SKM-1 (cell line): ENCODE measurements around the gene BLTP2.
"Not testable (repeated sequence)": the region's sequence is repeated elsewhere in the genome, so short reads cannot be mapped to it uniquely, and the experiment has no call there.

Experiments used
- DNase-seq: peaks from one replicate; lab custom pipeline; 2025; ENCODE audit not compliant: unreplicated experiment; lab: John Stamatoyannopoulos, UW

BLTP2 gene

GRCh38 chr17:28644787-28645575 lies at the start of gene BLTP2:
Gene BLTP2, minus strand, starts transcription at chr17:28645158. Its CDS starts 102 bp downstream, at chr17:28645056.
- DNase-seq, result peak; percentile 88

GRCh38 chr17:28693869-28694268 lies 48.9 kb upstream of the BLTP2 start:
- no peak for DNase-seq

DNA sequence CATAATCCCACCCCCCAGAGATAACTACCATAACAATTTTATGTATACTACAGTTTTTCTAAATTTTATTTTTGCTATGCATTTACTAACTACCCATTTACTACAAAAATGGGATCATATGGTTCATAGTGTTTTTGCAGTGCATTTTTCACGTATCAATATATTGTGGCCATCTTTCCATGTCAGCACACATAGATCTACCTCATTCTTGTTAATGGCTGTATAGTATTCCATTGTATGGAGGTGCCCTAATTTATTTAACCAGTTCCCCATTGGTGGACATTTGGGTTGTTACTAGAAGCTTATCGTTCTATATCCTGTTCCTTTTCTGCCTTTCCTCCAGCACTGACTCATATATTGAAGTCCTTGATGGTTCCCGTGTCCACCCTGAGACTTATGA lies 44.1 kb upstream of the BLTP2 start:
- DNase-seq, result no peak

DNA sequence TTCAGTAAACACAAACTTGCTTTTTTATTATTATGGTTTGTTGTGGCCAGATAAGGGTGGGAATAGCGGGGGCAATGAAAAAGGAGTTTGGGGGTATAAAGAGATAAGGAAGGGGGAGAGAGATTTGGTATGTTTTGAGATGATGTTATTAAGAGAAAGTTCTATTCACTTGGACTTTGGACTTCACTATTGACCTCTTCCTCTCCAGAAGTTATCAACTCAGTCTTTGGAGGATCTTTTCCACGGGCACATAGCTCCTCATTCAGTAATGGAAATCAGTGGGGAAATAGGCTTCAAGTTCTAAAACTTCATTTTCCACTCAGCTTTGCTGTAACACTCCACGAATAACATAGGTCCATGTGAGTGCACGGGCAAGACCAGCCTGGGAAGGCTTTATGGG lies 43.5 kb upstream of the BLTP2 start:
- DNase-seq, result no peak

GRCh38 chr17:28686296-28686695 lies 41.3 kb upstream of the BLTP2 start:
- DNase-seq, result no peak

- no peak for DNase-seq
Observed at GRCh38 chr17:28685366-28685765, 40.4 kb upstream of the BLTP2 start.

DNA sequence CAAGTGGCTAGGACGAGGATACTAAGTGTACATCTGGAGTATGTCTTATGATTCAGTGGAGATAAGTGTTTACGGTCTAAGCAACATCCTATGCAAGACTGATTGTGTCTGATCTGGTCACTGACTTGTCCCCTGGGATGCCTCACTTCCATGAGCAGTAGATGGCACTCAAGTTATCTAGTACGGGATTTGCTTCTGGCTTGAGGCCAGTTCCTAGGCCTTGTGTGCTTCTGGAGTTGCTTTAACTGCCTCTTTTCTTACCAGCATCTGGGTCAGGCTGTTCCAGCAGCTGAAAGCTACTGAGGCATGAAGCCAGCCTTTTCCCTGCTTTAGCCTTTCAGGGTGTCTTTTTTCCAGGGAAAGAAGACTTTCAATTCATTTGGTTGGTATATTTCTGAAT lies 40.0 kb upstream of the BLTP2 start:
- DNase-seq, result no peak

DNA sequence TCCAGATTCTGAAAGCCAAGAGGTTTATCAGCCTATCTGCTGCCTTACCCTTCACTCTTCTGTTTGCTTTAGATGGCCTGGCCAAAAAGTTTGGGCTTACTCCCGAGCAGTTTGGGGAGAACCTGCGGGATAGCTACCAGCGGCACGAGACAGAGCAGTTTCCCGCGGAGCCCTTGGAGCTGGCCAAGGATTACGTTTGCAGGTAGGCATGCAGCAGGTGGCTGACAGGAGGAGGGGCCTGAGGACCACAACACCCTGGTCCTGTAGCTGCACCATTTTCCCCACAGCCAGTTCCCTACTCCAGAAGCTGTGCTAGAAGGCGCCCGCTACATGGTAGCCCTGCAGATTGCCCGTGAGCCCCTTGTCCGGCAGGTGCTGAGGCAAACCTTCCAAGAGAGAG lies 37.7 kb upstream of the BLTP2 start:
- no peak for DNase-seq

- DNase-seq, result no peak
Observed at GRCh38 chr17:28675980-28676379, 31.0 kb upstream of the BLTP2 start.

- DNase-seq, result no peak
Observed at GRCh38 chr17:28675490-28675889, 30.5 kb upstream of the BLTP2 start.

DNA sequence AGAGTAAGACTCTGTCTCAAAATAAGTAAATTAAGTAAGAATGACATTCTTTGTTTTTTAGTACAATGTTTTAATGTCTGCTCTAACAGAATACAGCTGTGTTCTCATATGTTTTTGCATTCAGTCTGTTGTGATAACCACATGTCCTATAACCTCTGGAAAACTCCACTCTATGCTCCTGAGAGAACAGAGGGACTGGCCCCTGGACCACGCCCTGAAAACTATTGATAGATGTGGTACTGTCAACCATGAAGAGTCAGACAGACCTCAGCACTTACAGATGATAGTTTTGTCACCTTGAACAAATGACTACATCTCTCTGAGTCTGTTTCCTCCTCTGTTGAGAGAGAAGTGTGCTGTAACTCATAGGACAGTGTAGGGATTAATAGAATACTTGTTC lies 25.0 kb upstream of the BLTP2 start:
- no peak for DNase-seq

GRCh38 chr17:28667870-28668269 lies 22.9 kb upstream of the BLTP2 start:
- DNase-seq, result no peak

DNA sequence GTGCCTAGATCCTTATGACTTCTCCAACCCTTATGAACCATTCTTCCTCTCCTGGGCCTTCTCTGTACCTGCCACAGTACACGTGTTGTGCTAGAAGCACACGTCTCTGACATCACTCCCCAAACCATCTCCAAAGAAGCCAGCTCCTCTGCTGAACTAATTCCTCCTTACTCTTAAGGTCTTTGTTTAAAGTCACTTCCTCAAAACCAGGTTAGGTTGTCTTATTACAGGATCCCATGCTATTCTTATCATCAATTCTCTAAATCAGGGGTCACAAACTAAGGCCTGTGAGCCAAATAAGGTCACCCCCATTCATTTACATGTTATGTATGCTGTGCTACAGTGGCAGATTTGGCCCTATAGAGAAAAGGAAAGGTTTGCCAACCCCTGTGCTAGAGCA lies 21.0 kb upstream of the BLTP2 start:
- DNase-seq, result no peak

DNA sequence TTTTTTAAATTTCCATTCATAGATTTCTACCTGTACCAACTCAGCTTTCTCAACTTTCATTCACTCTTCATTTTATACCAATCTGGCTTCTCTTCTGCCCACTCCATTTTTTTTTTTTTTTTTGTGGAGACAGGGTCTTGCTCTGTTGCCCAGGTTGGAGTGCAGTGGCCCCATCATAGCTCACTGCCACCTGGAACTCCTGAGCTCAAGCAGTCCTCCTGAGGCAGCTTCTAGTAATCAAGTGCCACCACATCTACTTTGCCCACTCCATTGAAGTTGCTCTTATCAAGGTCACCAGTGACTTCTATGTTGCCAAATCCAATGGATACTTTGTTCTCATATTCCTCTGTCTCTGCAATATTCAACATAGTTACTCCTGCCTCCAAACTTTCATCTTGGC lies 18.8 kb upstream of the BLTP2 start:
- no peak for DNase-seq

- no peak for DNase-seq
Observed at GRCh38 chr17:28662527-28662829, 17.5 kb upstream of the BLTP2 start.

DNA sequence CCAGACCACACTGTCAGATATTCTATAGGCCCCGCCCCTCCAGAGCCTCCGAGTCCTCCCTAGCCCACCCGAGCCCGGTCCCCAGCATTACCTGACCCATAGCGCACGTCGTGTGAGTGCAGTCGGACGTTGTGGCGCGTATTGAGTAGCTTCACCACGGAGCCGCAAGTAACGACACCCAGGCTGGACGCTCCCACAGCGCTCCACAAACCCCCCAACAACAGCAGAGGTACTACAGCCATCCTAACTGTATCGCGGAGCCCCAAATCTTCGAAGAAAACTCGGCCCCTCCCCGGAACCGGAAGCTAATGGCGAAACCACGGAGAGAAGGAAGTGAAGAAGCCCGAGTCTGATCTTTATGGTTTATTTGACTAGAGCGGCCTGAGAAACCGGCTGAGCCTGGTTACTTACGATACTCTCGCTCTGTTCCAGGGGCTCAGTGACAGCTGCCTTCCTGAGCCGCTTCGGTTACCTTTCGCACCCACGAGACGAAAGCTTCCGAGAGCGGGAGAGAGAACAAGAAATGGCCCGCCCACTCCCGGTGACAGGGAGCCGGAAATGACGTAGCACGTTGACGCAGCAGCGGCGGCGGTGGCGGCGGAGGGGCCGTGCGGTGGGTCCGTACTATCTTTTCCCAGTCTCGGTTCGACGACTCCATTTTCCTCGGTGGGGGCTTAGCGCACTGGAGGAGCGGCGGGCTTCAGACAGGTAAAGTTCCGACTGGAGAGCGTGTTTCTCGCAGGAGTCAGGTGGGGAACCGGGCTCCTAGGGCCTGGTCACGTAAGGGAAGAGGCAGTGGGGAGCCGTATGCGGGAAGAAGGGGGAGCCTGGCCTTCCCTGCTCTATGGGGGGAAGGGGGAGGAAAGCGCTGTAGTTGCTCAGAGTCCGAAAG lies 16.9 kb upstream of the BLTP2 start, which contains the start of the genes SDF2 and SUPT6H:
TSS of gene SDF2 (minus strand) at position 272 of the 892 bp plus-strand sequence. CDS start at position 242, 30 bp downstream.
TSS of gene SUPT6H (plus strand) at position 571 of the 892 bp plus-strand sequence. CDS start 11,197 bp downstream, outside the sequence.
- peak; percentile 92 for DNase-seq

- DNase-seq, result not testable (repeated sequence)
Observed at GRCh38 chr17:28659497-28659881, 14.5 kb upstream of the BLTP2 start.

DNA sequence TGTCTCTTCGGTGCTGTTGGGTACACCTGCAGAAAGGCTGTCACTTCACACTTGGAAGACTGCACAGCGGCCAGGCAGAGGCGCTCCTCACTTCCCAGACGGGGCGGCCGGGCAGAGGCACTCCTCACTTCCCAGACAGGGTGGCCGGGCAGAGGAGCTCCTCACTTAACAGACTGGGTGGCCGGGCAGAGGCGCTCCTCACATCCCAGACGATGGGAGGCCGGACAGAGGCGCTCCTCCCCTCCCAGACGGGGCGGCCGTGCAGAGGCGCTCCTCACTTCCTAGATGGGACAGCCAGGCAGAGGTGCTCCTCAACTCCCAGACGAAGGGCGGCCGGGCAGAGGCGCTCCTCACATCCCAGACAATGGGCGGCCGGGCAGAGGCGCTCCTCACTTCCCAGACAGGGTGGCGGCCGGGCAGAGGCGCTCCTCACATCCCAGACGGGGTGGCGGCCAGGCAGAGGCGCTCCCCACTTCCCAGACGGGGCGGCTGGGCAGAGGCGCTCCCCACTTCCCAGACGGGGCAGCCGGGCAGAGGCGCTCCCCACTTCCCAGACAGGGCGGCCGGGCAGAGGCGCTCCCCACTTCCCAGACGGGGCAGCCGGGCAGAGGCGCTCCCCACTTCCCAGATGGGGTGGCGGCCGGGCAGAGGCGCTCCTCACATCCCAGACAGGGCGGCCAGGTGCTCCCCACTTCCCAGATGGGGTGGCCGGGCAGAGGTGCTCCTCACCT lies 14.0 kb upstream of the BLTP2 start:
- DNase-seq, result not testable (repeated sequence)

GRCh38 chr17:28658342-28658741 lies 13.4 kb upstream of the BLTP2 start:
- DNase-seq, result not testable (repeated sequence)

GRCh38 chr17:28657756-28658155 lies 12.8 kb upstream of the BLTP2 start:
- no peak for DNase-seq

GRCh38 chr17:28655160-28655559 lies 10.2 kb upstream of the BLTP2 start:
- DNase-seq, result no peak
